Natural killer cell (primary cell): ENCODE measurements around the gene WBP4. TPM values are rescaled to one million over a fixed set of nuclear protein-coding genes. Genes with fewer than 3 reads are reported as not detected.

Source experiments
- ATAC-seq, 3 donors: fragments of 150-1000 bp in 2 of 3; fragments of 200-7000 bp in 1 of 3; cut with Tn5 transposase; 1 replicate in 1 of 3; 2 replicates in 2 of 3; pipeline ENCODE4 v1.10.0; 2021; ENCODE audit warnings: mild to moderate bottlenecking in 2 of 3, moderate library complexity in 2 of 3
- DNase-seq, 2 donors: peaks; one replicate each; pipeline versions ENCODE4 v3.0.0 to v3.0.0-alpha.2; 2013 to 2021; ENCODE audit warnings: mixed read lengths in 1 of 2
- H3K27ac ChIP-seq: one replicate; pipeline ENCODE4 v1.5.1; 2013; ENCODE audit warnings: mild to moderate bottlenecking, low read length
- H3K27me3 ChIP-seq: one replicate; pipeline ENCODE4 v1.6.1; 2013; ENCODE audit warnings: low read length; ENCODE audit not compliant: control insufficient read depth, insufficient read depth
- H3K36me3 ChIP-seq: one replicate; pipeline ENCODE4 v1.6.1; 2013; ENCODE audit warnings: low read length; ENCODE audit not compliant: control insufficient read depth, insufficient read depth
- H3K4me1 ChIP-seq: one replicate; pipeline ENCODE4 v1.6.1; 2013; ENCODE audit warnings: low read length; ENCODE audit not compliant: control insufficient read depth, insufficient read depth
- H3K4me3 ChIP-seq: one replicate; pipeline ENCODE4 v1.5.1; 2013; ENCODE audit warnings: low read length
- H3K9me3 ChIP-seq: one replicate; pipeline ENCODE4 v1.6.1; 2013; ENCODE audit warnings: low read length; ENCODE audit not compliant: control insufficient read depth, insufficient read depth
- H3K27ac Mint-ChIP-seq, 2 donors: one replicate each; pipeline ENCODE4 v1.8.0; 2022; ENCODE audit warnings: mild to moderate bottlenecking in 2 of 2, mixed read lengths in 2 of 2, moderate library complexity in 1 of 2
- H3K27me3 Mint-ChIP-seq, 2 donors: one replicate each; pipeline ENCODE4 v1.8.0; 2022; ENCODE audit warnings: low read depth in 2 of 2, mixed read lengths in 2 of 2
- H3K36me3 Mint-ChIP-seq: one replicate; pipeline ENCODE4 v1.8.0; 2022; ENCODE audit warnings: mixed read lengths
- H3K4me1 Mint-ChIP-seq, 2 donors: one replicate each; pipeline ENCODE4 v1.8.0; 2022; ENCODE audit warnings: mixed read lengths in 2 of 2
- H3K4me3 Mint-ChIP-seq: one replicate; pipeline ENCODE4 v1.8.0; 2022; ENCODE audit warnings: mild to moderate bottlenecking, moderate library complexity, mixed read lengths
- H3K9me3 Mint-ChIP-seq, 2 donors: one replicate each; pipeline ENCODE4 v1.8.0; 2022; ENCODE audit warnings: mixed read lengths in 2 of 2
- CTCF ChIP-seq: fragments of 200-600 bp; IDR thresholded peaks from one replicate; pipeline ENCODE4 v1.8.0; 2022; ENCODE audit warnings: antibody characterized with exemption
- WGBS: methylation state at CpG from one replicate; pipeline ENCODE4 v1.1.7; 2013; ENCODE audit warnings: missing lambda C conversion rate; ENCODE audit not compliant: insufficient coverage; 5-methylcytosine and 5-hydroxymethylcytosine counted together
- intact Hi-C: fragments of 100-400 bp; cut with micrococcal nuclease; formaldehyde crosslinking; loops from one replicate; pipeline ENCODE4 v1.14.2; 2022
- total RNA-seq, 4 donors: library from RNA; stranded (reverse); fragments of 120-200 nt in 1 of 4; gene quantifications; one replicate each; pipeline versions ENCODE4 v1.2.3 to v1.2.4, GENCODE V29; 2013 to 2022

WBP4 gene
- total RNA-seq, result 1 to 10 TPM; 4.2 to 6.8 (median 5.1) TPM
- total RNA-seq (2013), result 8.9 TPM

GRCh38 chr13:41061075-41061913, at the start of gene WBP4:
Gene WBP4 (plus strand): TSS chr13:41061509. CDS start chr13:41061674, 165 bp downstream.
- Mint-ChIP-seq H3K4me1 (peaks cover 24 to 53% of the 10 kb centered on the region in 2 donors), H3K4me3 (peak within 1 kb of the TSS; percentile 97), H3K27me3 (no peaks in the 10 kb centered on the region), H3K27ac (peak within 1 kb of the TSS; percentile 95 to 100), H3K36me3 (no peaks in the 10 kb centered on the region), H3K9me3 (no peaks in the 10 kb centered on the region)
- no peaks in the 10 kb centered on the region for H3K27me3 ChIP-seq
- H3K27ac ChIP-seq, result peak within 1 kb of the TSS; percentile 86
- no peaks in the 10 kb centered on the region for H3K9me3 ChIP-seq
- H3K4me3 ChIP-seq, result peak within 1 kb of the TSS; percentile 96
- H3K4me1 ChIP-seq, result peaks cover 3% of the 10 kb centered on the region
- under 1% methylated on average over 66 of the region's 71 CpGs for WGBS
- DNase-seq (peak; percentile 88 to 94), ATAC-seq (peak; percentile 79 to 91 (median 80))
- intact Hi-C loops, result loop anchor here (1.0 to 10.0 kb wide), 6 partner anchors 71 to 286 kb away; partner anchors contain the start of genes KBTBD6, MRPS31, MTRF1 and NAA16
- peaks cover 11% of the 10 kb centered on the region for H3K36me3 ChIP-seq
- peak; percentile 9 for TF ChIP-seq CTCF

- H3K4me1 Mint-ChIP-seq, result peaks cover 61 to 67% of the 10 kb centered on the region in 2 donors
- no peak overlapping the region for H3K4me3 Mint-ChIP-seq
- no peak for DNase-seq
- no peaks in the 10 kb centered on the region for H3K9me3 Mint-ChIP-seq
- intact Hi-C loops, result loop anchor here (10.0 kb wide), 1 partner anchor 48 kb away; no protein-coding TSS in a partner anchor
- WGBS, result 56% methylated on average over 2 of the region's 2 CpGs
- no peak overlapping the region for H3K4me3 ChIP-seq
- no peak for ATAC-seq
- no peaks in the 10 kb centered on the region for H3K27me3 ChIP-seq
- no peaks in the 10 kb centered on the region for H3K27me3 Mint-ChIP-seq
- peaks cover 27% of the 10 kb centered on the region for H3K36me3 ChIP-seq
- H3K27ac Mint-ChIP-seq, result peak overlapping the region in 1 of 2 donors; percentile 68
- TF ChIP-seq CTCF, result no peak
- no peaks in the 10 kb centered on the region for H3K9me3 ChIP-seq
- H3K4me1 ChIP-seq, result peaks cover 29% of the 10 kb centered on the region
- no peaks in the 10 kb centered on the region for H3K36me3 Mint-ChIP-seq
- H3K27ac ChIP-seq, result no peak overlapping the region
Observed at GRCh38 chr13:41012536-41012935, 48.8 kb upstream of the WBP4 start.

- no peak for DNase-seq
- no peak for TF ChIP-seq CTCF
- Histone ChIP-seq H3K36me3 (peaks cover 27% of the 10 kb centered on the region), H3K27ac (no peak overlapping the region), H3K27me3 (no peaks in the 10 kb centered on the region), H3K4me3 (no peak overlapping the region), H3K4me1 (peaks cover 23% of the 10 kb centered on the region), H3K9me3 (no peaks in the 10 kb centered on the region)
- Mint-ChIP-seq H3K27me3 (no peaks in the 10 kb centered on the region), H3K27ac (peak overlapping the region; percentile 91 to 98), H3K9me3 (no peaks in the 10 kb centered on the region), H3K4me3 (peak overlapping the region; percentile 99), H3K36me3 (no peaks in the 10 kb centered on the region), H3K4me1 (peaks cover 61 to 62% of the 10 kb centered on the region in 2 donors)
- no peak for ATAC-seq
- intact Hi-C loops, result loop anchor here (10.0 kb wide), 1 partner anchor 49 kb away; no protein-coding TSS in a partner anchor
- WGBS, result 50% methylated on average over 1 of the region's 2 CpGs
Observed at GRCh38 chr13:41013835-41014234, 47.5 kb upstream of the WBP4 start.
